ENCODE measurements around the gene TVP23B. TPM values are rescaled to one million over a fixed set of nuclear protein-coding genes. Genes with fewer than 3 reads are reported as not detected.
"Not testable (repeated sequence)": the region's sequence is repeated elsewhere in the genome, so short reads cannot be mapped to it uniquely, and the experiment has no call there.

TVP23B gene
- total and polyA plus RNA-seq, 3 donors from 2014 or later = 49.8 to 54.3 (median 51.2) TPM

GRCh38 chr17:18794841-18795240 lies 13.9 kb downstream of the TVP23B start:
- H3K27me3 ChIP-seq; H3K36me3 ChIP-seq (ENCODE audit: low read depth, missing control alignments); H3K4me3 ChIP-seq; H3K9me3 ChIP-seq; H3K27ac ChIP-seq; intact Hi-C loops (cut with DNase I; ENCODE audit: low total_unique reads); H3K4me1 ChIP-seq; DNase-seq: not testable (repeated sequence)
- WGBS, 2 donors = 62 to 70% methylated on average over 4 of the region's 4 CpGs

GRCh38 chr17:18796887-18797286 lies 15.9 kb downstream of the TVP23B start:
- intact Hi-C loops (cut with DNase I; ENCODE audit: low total_unique reads); H3K9me3 ChIP-seq: not testable (repeated sequence)

GRCh38 chr17:18803458-18804245 lies 22.7 kb downstream of the TVP23B start:
- H3K4me1 ChIP-seq; intact Hi-C loops (cut with DNase I; ENCODE audit: low total_unique reads); H3K9me3 ChIP-seq; H3K36me3 ChIP-seq (ENCODE audit: low read depth, missing control alignments); H3K27me3 ChIP-seq; H3K27ac ChIP-seq; DNase-seq; H3K4me3 ChIP-seq: not testable (repeated sequence)
- WGBS, 2 donors = 92% methylated on average over 7 of the region's 7 CpGs

More at GRCh38 chr17:18796887-18797286, 15.9 kb downstream of the TVP23B start:
- not testable (repeated sequence) for H3K36me3 ChIP-seq (ENCODE audit: low read depth, missing control alignments); H3K4me3 ChIP-seq; H3K27me3 ChIP-seq; DNase-seq; H3K27ac ChIP-seq; H3K4me1 ChIP-seq

DNA sequence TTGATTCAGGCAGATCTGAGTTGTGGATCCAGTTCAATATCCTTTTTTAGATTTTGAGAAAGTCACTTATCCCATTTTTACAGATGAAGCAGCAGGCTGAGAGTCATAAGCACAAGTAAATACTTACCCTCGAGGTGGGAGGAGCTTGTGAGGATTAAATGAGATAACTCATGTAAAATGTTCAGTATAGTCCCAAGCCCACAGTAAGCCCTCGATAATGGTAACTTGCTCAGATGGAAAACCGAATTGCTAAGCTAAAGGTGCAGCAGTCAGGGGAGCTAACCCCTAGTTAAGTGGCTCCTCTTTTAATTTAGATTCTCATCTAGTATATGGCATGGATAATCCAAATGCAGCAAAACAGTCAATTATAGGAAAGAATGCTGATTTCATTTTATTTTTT lies 34.9 kb downstream of the TVP23B start:
- H3K4me3 ChIP-seq; H3K4me1 ChIP-seq; DNase-seq; intact Hi-C loops (cut with DNase I; ENCODE audit: low total_unique reads); H3K9me3 ChIP-seq; H3K27ac ChIP-seq; H3K27me3 ChIP-seq; H3K36me3 ChIP-seq (ENCODE audit: low read depth, missing control alignments): not testable (repeated sequence)
- WGBS, 2 donors = 64 to 80% methylated on average over 3 of the region's 3 CpGs

GRCh38 chr17:18816489-18817371 lies 35.7 kb downstream of the TVP23B start:
- DNase-seq = peak; percentile 62
- H3K4me1 ChIP-seq; H3K9me3 ChIP-seq; H3K4me3 ChIP-seq; H3K36me3 ChIP-seq (ENCODE audit: low read depth, missing control alignments); H3K27ac ChIP-seq; H3K27me3 ChIP-seq; intact Hi-C loops (cut with DNase I; ENCODE audit: low total_unique reads): not testable (repeated sequence)
- WGBS, 2 donors = 45 to 50% methylated on average over 8 to 9 of the region's 9 CpGs
- TF ChIP-seq CTCF (IDR thresholded peaks at IDR 0.05) = peak in 2 of 3 experiments; percentile 38 to 60

DNA sequence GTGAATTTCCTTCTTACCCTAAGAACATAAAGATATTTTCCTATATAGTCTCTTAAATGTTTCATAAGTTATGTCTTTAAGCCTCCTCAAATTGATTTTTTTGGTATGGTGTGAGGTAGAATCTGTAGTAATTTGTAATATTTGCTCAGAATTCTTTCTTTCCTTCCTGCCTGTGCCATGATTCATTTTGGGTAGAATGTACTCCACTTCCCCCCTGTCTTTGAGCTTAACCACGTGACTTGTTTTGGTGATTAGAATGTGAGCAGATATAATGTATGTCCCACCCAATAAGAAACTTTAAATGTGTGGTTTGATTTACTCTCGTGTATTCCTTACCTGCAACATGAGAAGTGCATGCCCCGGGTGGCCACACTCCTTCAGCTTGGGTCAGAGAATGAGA lies 40.4 kb downstream of the TVP23B start:
- H3K27ac ChIP-seq; DNase-seq; H3K27me3 ChIP-seq; H3K36me3 ChIP-seq (ENCODE audit: low read depth, missing control alignments); H3K9me3 ChIP-seq; H3K4me1 ChIP-seq; intact Hi-C loops (cut with DNase I; ENCODE audit: low total_unique reads); H3K4me3 ChIP-seq: not testable (repeated sequence)
- 58 to 84% methylated on average over 2 to 3 of the region's 3 CpGs for WGBS, 2 donors

DNA sequence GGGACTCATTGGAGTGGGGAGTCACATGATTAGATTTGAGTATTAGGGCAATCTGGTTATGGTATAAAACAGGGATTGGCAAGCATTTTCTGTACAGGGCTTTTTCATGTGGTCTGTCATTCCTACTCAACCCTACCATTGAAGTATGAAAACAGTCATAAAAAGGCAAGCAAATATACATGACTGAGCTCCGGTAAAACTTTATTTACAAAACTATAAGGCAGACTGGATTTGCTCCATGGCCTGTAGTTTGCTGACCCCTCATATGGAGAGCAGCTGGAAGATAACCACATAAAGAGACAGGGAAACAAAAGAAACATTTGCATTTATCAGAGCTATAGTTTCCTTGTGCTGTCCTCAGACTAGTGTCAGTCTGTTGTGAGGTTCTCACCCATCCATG lies 46.6 kb downstream of the TVP23B start:
- H3K4me3 ChIP-seq; H3K9me3 ChIP-seq; H3K27me3 ChIP-seq; intact Hi-C loops (cut with DNase I; ENCODE audit: low total_unique reads); H3K36me3 ChIP-seq (ENCODE audit: low read depth, missing control alignments); DNase-seq; H3K27ac ChIP-seq; H3K4me1 ChIP-seq: not testable (repeated sequence)
- no CpG with 5 or more reads among the region's 1 CpG for WGBS, 2 donors

Data from testis (tissue), 3 donors.